ENCODE results near the gene CRISP3.
"Not testable (repeated sequence)": the region's sequence is repeated elsewhere in the genome, so short reads cannot be mapped to it uniquely, and the experiment has no call there.

Gene CRISP3, protein sequence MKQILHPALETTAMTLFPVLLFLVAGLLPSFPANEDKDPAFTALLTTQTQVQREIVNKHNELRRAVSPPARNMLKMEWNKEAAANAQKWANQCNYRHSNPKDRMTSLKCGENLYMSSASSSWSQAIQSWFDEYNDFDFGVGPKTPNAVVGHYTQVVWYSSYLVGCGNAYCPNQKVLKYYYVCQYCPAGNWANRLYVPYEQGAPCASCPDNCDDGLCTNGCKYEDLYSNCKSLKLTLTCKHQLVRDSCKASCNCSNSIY

DNA sequence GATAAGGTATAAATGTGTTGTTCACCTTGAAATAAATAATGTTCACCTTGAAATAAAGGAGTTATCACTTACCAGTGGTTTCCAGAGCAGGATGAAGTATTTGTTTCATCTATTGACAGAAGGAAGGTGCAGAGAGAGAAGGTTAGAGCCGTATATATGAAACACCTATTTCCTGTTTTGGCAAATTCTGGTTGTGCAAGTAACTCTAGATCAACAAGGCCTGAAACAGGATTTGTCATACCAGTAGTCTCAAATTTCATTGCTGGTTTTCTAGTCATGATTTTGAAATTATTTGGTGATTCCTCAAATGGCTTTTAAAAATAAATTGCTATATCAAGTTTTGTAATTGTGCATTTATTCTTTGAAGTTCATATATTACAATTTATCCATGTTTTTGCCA is at the start of gene CRISP3:
Gene CRISP3 (minus strand): TSS at position 130 of the 400 bp plus-strand sequence. CDS start 21 bp downstream, at position 109.
- in situ Hi-C loops (cut with MboI; ENCODE audit: low sequenced_read_pairs), result no loop called here

DNA sequence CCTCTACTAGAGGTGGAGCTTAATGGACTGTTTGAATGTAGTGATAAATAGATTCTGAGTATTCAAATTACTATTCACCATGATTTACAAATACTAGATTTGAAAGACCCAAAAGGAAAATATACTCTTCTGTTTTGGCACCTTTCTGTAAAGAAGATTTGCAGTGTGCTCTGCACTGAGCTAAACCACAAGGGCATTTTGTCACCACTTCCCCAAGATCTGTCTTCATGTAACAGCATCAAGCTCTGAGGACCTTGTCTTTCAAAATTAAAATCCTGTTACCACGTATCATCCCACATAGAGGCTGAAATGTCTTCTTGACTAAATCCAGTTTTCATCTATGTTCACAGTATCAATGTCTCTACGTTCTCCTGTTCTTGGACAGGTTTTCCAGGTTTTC is 46.2 kb upstream of the CRISP3 start:
- in situ Hi-C loops (cut with MboI; ENCODE audit: low sequenced_read_pairs), result no loop called here

DNA sequence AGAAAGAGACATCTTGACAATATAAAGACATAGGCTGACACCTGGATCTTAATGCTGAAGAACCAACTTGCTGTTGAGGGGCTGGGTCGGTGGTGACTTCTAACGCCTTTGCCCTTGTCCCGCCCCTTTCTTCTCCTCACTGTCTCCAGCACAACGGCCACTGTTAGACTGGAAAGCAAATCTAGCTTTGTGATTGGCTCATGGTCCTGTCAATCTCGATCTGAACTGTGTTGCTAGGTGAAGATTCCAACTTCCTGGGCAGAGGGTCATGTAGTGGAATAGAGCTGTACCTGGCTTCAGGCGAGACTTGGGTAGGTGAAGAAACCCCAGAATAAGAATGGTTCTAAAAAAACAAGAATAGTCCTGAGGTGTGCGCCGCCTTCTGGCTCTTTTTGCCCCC is 43.0 kb upstream of the CRISP3 start, which contains the start of gene PGK2:
Gene PGK2 (minus strand): TSS at position 110 of the 400 bp plus-strand sequence. CDS start 98 bp downstream, at position 12.
- in situ Hi-C loops (cut with MboI; ENCODE audit: low sequenced_read_pairs), result no loop called here

DNA sequence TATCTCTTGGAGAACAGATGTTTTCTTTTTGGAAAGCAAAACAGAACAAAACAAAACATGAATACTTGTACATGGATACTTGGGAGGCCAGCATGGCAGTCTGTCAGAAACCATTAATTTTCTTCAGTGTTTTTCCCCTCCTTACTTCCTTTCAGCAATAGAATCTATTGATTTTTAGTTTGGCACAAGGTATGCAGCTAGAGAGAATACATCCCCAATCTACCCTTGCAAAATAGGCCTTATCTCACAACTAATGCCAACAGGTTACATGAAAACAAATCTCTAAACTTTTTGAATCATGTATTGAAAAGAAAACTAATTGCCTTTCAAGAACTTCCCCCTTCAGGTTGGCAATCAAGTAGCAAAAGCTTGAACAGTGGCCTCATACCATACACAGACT is 40.1 kb upstream of the CRISP3 start:
- in situ Hi-C loops (cut with MboI; ENCODE audit: low sequenced_read_pairs), result no loop called here

DNA sequence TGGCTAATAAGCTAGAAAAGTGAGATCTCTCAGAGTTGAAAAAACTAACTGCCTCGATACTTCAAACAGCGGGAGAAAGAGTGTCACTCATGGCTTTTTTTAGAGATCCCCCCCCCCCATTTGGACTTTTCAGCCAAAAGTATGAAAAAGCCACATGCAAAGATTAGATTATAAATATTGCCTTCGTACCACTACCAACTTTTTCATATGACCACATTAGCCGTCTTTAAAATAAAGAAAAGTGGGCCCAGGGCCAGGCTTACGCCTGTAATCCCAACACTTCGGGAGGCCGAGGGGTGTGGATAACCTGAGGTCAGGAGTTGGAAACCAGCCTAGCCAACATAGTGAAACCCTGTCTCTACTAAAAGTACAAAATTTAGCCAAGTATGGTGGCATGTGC is 38.5 kb upstream of the CRISP3 start:
- in situ Hi-C loops (cut with MboI; ENCODE audit: low sequenced_read_pairs), result no loop called here

DNA sequence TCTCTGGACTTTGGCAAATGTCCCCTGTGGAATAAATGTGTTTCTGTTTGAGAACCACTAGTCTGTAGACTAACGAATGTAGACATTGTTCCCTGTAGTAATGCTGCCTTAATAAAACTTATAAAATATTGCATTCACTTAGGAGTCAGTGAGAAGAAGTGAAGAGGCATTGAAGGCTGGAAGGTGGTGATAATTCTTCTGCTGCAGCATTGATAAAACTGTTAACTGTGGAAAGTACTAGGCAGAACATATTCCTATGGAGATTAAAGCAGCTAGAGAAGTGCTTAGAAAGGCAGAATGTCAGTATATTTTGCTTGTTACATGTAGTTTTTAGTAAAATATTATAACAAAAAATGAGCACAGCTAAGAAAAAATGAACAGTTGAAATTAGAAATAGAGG is 38.1 kb upstream of the CRISP3 start:
- in situ Hi-C loops (cut with MboI; ENCODE audit: low sequenced_read_pairs), result no loop called here

DNA sequence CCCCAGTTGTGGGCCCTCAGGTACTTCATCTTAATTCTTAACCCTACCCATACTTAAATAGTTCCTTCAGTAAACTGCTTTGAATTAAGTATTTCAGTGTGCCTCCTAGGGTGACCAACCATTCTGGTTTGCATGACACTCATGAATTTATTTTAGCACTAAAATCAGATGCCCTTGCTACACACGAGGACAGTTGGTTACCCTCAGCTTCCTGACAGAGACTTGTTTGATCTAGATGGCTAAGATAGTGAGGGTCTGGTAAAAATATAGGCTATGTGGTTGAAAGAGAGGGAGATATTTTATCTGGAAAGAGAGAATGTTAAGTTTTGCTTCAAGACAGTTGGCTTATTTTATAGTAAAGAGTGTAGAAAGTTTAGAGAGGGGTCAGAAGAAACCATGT is 32.3 kb upstream of the CRISP3 start:
- in situ Hi-C loops (cut with MboI; ENCODE audit: low sequenced_read_pairs), result no loop called here

DNA sequence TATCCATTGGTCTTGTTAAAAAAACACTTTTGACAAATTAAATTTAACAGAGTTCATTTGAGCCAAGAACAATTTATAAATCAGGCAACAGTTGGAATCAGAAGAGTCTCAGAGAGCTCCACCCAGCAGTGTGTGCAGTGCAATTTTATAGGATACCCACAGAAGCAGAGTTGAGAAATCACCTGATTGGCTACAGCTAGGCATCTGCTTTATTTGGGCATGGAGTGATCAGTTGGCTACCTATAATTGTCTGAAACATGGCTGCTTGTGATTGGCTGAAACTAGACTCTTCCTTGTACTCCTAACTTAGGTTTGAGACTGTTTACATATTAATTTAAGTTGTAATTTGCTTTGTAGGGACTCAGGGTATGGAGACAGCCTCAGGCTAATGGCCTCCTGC is 30.9 kb upstream of the CRISP3 start:
- in situ Hi-C loops (cut with MboI; ENCODE audit: low sequenced_read_pairs), result no loop called here

DNA sequence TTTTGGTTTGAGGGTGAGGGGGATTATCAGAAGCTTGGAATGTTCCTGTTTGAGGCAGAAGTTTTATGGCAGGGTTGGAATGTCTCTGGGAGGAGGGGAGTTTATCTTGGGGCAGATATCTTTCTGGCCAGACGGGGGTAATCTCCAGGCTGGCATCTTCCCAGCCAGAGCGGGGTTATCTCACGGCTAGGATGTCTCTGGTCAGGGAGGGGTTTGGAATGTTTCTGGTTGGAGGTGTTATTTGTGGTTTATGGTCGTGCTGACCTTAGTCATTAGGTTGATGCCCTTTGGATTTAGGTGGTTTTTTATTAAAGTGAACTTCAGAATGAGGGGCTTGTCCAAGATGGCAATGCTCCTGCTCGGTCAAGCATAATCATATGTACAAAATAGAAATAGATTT is 28.1 kb upstream of the CRISP3 start:
- in situ Hi-C loops (cut with MboI; ENCODE audit: low sequenced_read_pairs), result no loop called here

DNA sequence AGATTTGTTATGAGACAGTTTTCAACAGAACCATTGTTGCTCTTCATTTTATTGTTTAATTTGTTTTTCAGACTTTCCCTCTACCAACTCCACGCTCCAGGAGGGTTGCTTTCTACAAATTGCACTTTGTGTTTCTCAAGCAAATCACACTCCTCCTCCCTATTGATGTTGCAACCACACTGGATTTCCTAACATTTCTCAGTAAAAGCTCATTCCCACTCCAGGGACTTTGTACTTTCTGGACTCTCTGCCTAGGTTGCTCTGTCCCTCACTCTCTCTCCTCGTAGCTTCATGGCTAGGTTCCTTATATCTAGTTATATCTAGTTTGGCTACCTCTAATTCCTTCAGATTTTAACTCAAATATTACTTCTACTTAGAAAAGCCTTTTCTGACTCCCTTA is 22.6 kb upstream of the CRISP3 start:
- in situ Hi-C loops (cut with MboI; ENCODE audit: low sequenced_read_pairs), result no loop called here

DNA sequence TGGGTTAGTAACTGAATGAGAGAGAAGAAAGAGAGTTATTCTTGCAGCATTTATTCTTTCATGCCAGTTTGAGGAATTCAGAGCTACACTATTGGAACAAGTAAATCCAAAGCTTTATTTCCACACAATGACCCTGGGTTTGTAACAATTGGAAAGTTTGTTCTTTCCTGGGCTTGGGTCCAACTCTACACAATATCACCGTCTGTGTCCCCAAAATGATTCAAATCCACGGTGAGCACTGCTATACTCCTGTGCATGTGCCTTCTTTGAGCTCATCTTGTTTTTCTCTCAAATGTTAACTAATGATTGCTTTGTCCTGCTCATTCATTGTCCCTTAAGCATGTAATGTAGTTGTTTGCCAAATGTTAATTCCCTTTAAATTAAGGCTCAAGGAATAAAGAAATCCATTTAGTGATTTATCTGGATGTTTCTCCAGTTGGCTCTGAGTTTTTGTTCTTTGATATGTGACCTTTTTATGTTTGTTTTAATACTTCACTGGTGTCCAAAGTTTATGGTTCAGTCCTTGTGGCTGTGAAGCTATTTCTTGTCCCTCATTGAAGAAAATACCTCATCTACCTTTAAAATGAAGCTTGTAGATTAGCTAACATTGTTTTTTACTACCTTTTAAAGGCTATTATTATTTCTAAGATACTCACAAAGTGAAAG is 20.5 kb upstream of the CRISP3 start:
- in situ Hi-C loops (cut with MboI; ENCODE audit: low sequenced_read_pairs), result no loop called here

DNA sequence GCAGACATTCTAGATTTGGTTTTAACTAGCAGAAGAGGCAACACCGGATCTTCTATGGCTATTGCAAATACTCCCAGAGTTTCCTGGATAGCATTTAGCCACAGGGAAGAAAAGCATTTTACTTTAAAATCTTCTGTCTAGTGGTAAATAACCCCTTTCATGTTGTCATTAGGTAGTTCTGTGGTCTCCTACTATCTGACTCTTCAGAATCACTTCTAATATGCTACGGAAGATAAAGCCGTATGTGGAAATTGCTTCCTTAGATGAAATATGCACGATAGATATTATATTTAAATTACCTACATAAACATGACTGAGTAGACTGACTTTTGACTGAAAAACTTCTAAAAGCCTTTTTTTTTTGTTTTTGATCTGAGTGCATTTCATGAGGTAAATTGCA is 759 bp downstream of the CRISP3 start:
- in situ Hi-C loops (cut with MboI; ENCODE audit: low sequenced_read_pairs), result no loop called here

DNA sequence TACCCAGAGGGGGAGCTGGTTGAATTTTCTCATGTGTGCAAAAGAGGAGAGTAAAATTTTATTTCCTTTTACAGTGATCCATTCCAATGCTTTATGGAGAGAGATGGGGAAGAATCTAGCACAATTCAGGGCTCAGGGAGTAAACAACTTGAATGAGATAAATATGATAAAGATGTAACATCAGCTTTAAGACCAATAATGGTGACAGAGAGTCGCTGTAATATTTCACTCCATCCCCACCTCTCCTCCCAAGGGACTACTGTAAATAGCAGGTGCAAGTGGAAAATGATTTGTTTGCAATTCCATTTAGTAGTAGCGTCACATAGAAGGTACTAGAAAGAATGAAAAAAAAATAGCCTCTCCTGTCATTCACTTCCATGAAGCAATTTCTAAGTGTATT is 4.8 kb downstream of the CRISP3 start:
- in situ Hi-C loops (cut with MboI; ENCODE audit: low sequenced_read_pairs), result no loop called here

DNA sequence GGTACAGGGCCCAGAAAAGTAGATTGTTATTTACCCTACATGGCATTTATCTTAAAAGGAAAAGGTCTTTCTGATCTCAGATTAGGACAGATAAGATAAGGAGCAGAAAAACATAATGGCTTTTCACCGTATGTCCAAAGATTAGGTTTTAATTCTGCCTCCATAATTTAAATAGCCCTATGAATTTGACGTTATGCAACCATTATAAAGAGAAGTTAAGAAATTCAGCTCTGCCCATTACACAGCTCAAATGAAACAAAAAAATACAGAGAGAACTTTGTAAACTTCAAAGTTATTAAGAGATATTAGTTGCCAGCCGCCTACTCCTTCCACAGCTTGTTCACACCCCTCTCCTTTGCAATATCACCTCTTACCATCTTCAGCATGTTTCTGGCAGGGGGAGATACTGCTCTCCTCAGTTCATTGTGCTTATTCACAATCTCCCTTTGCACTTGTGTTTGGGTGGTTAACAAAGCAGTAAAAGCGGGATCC is 8.1 kb downstream of the CRISP3 start:
- in situ Hi-C loops (cut with MboI; ENCODE audit: low sequenced_read_pairs), result no loop called here

DNA sequence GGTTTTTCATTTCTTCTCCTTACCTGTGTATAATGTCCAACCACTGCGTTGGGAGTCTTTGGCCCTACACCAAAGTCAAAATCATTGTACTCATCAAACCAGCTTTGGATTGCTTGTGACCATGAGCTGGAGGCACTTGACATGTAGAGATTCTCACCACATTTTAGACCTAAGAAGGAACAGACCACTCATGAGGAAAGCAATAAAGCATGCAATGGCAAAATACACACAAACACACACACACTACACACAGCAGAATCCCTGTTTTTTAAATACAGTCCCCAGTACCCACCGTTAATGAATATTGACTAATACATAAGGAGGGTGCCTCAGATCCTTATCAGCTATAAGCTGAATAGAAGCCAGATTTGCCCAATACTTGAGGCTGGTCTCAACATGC is 10.5 kb downstream of the CRISP3 start:
- in situ Hi-C loops (cut with MboI; ENCODE audit: low sequenced_read_pairs), result no loop called here

DNA sequence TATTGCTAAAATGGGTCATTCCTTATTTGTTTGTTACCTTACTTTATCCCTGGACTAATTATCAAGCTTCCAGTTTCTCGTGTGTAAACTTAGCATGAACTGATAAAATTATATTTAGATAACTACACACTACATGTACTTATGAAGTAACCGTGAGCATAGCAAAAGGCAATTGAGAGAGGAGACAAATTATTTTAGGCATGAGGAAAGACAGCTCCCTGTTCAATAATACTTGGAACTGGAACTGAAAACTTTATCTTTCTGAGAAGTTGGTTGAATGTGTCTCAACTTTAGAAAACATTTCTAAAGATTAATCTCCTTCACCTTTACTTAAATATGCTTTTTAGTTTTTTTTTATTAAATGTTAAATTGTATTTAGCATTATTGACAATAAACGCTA is 11.4 kb downstream of the CRISP3 start:
- in situ Hi-C loops (cut with MboI; ENCODE audit: low sequenced_read_pairs), result no loop called here

DNA sequence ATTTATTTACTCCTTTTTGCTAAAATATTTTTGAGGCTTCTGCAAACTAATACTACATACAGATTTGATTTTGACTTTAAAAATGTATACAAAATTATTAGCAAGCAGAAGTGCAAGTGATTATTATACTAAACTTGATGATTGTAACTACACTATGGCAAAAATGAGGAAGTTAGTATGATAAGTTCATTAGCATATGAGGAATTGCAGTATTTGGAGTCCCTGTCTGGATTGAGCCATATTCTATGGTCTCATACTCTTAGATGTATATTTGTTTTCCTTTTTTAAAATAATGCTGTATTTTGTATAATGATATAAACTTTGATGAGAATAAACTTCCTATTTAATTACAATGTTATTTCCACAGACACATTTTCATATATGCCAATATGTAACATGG is 13.9 kb downstream of the CRISP3 start:
- in situ Hi-C loops (cut with MboI; ENCODE audit: low sequenced_read_pairs), result no loop called here

DNA sequence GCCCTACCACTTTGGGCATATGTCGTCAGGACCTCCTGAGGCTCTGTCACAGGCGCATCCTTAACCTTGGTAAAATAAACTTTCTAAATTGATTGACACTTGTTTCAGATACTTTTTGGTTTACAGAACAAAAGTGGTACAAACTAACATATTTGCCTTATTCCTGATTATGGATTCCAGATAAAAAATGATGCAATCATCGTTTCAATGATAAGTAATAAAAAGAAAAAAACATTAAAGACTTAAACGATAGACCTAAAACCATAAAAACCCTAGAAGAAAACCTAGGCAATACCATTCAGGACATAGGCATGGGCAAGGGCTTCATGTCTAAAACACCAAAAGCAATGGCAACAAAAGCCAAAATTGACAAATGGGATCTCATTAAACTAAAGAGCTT is 20.3 kb downstream of the CRISP3 start:
- in situ Hi-C loops (cut with MboI; ENCODE audit: low sequenced_read_pairs), result not testable (repeated sequence)

DNA sequence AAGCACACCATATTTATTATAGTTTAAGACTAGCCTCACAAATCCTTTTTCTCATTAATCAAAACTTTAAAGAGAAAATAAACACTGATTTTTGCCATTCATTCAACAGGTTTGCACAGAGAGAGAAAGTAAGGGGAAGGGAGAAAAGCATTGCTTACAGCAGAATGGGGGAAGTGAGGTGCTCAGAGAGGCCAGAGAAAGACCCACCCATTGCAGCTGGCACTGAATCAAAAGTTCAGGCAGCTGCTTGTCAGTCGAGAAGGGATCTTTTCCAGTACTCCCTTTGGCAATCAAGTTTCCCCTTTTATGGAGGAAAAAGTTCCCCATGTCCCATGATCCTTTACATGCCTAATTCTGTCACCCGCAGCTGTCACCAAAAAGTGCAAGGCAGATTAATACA is 22.9 kb downstream of the CRISP3 start:
- in situ Hi-C loops (cut with MboI; ENCODE audit: low sequenced_read_pairs), result no loop called here

DNA sequence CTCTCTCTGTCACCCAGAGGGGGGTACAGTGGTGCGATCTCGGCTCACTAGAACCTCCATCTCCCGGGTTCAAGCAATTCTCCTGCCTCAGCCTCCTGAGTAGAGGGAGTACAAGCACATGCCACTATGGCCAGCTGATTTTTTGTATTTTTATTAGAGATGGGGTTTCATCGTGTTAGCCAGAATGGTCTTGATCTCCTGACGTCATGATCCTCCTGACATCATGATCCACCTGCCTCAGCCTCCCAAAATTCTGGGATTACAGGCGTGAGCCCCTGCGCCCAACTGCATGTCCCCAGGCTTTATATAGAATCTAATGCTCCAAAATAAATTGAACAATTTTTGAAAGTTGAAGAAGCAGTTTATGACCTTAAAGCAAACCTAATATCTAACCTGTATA is 23.8 kb downstream of the CRISP3 start:
- in situ Hi-C loops (cut with MboI; ENCODE audit: low sequenced_read_pairs), result no loop called here

DNA sequence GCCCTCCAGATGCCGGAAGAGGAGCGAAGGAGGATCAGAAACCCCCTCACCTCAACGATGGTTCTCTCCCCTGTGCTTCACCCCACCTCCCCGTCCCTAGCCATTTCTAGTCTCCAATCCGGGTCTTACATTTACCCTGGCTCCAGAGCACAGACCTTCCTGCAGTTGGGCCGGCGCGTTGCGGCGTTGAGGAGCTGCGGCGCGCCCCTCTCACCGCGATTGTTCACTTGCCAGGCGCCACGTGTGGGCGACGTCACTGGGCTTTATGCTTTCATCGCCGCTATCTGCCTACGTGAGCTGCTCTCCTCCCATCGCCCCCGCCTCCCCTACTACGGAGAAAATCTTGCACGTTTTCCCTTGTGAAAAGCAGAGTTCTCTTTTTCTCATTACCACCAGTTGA is 30.8 kb downstream of the CRISP3 start, which contains the start of gene CRISP2:
Gene CRISP2 (minus strand): TSS at position 198 of the 400 bp plus-strand sequence. CDS start 4,347 bp downstream, outside the sequence.
- in situ Hi-C loops (cut with MboI; ENCODE audit: low sequenced_read_pairs), result no loop called here

DNA sequence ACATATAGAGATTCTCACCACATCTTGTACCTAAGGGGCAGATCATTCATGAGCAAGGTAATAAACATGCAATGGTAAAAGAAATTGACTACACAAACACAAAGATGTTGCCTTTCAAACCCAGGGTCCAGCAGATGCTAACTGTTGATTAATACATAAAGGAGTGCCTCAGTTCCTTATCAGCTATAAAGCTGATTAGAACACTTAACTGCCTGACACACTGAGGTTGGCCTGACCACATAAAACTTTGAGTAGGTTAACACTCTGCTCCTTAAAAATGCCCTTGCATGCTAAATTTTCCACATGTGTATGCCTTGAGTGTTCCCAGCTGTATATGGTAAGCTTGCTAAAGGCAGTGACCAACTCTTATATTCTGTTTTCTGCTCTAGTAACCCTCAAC is 45.7 kb downstream of the CRISP3 start:
- in situ Hi-C loops (cut with MboI; ENCODE audit: low sequenced_read_pairs), result no loop called here

All from HL-60/S4 treated with phorbol 12-myristate 13-acetate at 8.2 ng/mL for 4 days and 3 days (cell line).